ENCODE data around the gene UNC13B. TPM values are rescaled to one million over a fixed set of nuclear protein-coding genes. Genes with fewer than 3 reads are reported as not detected.

Gene UNC13B
- total and polyA plus RNA-seq, 2 experiments from 2014 or later, result 8.7 to 52.1 TPM

DNA sequence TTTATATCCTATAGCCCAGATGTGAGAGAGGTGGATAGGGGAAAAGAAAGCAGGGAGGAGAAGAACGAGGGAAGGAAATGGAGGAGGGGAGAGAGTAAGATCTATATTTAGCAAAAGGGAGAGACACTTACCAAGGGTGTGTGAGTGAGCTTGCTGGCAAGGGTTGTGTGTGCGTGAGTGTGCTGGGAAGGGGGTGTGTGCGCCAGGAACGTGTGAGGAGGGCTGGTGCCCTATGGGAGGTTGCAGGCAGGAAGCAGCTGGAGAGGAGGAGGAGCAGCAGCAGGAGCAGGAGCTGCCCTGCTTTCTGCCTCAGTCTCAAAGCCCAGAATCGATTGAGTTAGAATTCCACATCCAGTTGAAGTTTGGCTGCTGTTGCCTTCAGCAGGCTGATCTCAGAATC is 179.8 kb downstream of the UNC13B start:
- Histone ChIP-seq H3K4me1 (ENCODE audit: insufficient read depth) (peaks cover 10% of the 10 kb centered on the region), H3K27ac (ENCODE audit: low read depth) (no peak overlapping the region), H3K9me2 (ENCODE audit: insufficient read depth) (no peaks in the 10 kb centered on the region), H3K27me3 (ENCODE audit: insufficient read depth) (no peaks in the 10 kb centered on the region), H3F3A (replicated peaks; ENCODE audit: low read depth) (no peaks in the 10 kb centered on the region), H4K20me1 (replicated peaks; ENCODE audit: insufficient read depth) (peaks cover 7% of the 10 kb centered on the region), H3K4me2 (no peak overlapping the region), H3K36me3 (ENCODE audit: insufficient read depth) (no peaks in the 10 kb centered on the region), H3K79me2 (replicated peaks; ENCODE audit: insufficient read depth) (no peaks in the 10 kb centered on the region), H2AFZ (no peak overlapping the region), H3K4me3 (no peak overlapping the region)
- no peaks in the 10 kb centered on the region for H3K9me3 Mint-ChIP-seq
- peak; percentile 41 for DNase-seq (ENCODE audit: low spot score)
- no peak overlapping the region for H3K4me3 Mint-ChIP-seq
- H3K27ac Mint-ChIP-seq, result peak overlapping the region; percentile 69
- ATAC-seq, result peak; percentile 90
- H3K4me1 Mint-ChIP-seq, result peaks cover 21% of the 10 kb centered on the region; the same call in 2 of the 3 replicates
- peaks cover 2% of the 10 kb centered on the region for H3K27me3 Mint-ChIP-seq (ENCODE audit: insufficient read depth, low read depth, poor library complexity)
- no peaks in the 10 kb centered on the region for H3K36me3 Mint-ChIP-seq (ENCODE audit: low read depth)
- TF ChIP-seq EZH2phosphoT487 (IDR thresholded peaks at IDR 0.05; ENCODE audit: unreplicated experiment) (no peak), JUNB (IDR thresholded peaks at IDR 0.05; ENCODE audit: unreplicated experiment) (no peak), REST (IDR thresholded peaks at IDR 0.05; ENCODE audit: unreplicated experiment) (no peak), CREB1 (CRISPR knock-in tag; IDR thresholded peaks at IDR 0.05; ENCODE audit: low read depth) (no peak), ZNF331 (CRISPR knock-in tag; IDR thresholded peaks at IDR 0.05; ENCODE audit: low read depth) (no peak), EZH2 (IDR thresholded peaks at IDR 0.05; ENCODE audit: low read depth, unreplicated experiment) (no peak)
- TF ChIP-seq, protein P1, sequence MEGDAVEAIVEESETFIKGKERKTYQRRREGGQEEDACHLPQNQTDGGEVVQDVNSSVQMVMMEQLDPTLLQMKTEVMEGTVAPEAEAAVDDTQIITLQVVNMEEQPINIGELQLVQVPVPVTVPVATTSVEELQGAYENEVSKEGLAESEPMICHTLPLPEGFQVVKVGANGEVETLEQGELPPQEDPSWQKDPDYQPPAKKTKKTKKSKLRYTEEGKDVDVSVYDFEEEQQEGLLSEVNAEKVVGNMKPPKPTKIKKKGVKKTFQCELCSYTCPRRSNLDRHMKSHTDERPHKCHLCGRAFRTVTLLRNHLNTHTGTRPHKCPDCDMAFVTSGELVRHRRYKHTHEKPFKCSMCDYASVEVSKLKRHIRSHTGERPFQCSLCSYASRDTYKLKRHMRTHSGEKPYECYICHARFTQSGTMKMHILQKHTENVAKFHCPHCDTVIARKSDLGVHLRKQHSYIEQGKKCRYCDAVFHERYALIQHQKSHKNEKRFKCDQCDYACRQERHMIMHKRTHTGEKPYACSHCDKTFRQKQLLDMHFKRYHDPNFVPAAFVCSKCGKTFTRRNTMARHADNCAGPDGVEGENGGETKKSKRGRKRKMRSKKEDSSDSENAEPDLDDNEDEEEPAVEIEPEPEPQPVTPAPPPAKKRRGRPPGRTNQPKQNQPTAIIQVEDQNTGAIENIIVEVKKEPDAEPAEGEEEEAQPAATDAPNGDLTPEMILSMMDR (conservative IDR thresholded peaks at IDR 0.05; ENCODE audit: low read depth in 2 of 2), result no peak

GRCh38 chr9:35342221-35342958 is 180.6 kb downstream of the UNC13B start:
- H3K79me2 ChIP-seq (replicated peaks; ENCODE audit: insufficient read depth), result no peaks in the 10 kb centered on the region
- peaks cover 2% of the 10 kb centered on the region for H3K27me3 Mint-ChIP-seq (ENCODE audit: insufficient read depth, low read depth, poor library complexity)
- H3K4me3 ChIP-seq, result no peak overlapping the region
- H3K9me3 Mint-ChIP-seq, result no peaks in the 10 kb centered on the region
- no peak overlapping the region for H3K4me2 ChIP-seq
- TF ChIP-seq, protein P1 (conservative IDR thresholded peaks at IDR 0.05; ENCODE audit: low read depth in 2 of 2), result no peak
- TF ChIP-seq, protein P2, sequence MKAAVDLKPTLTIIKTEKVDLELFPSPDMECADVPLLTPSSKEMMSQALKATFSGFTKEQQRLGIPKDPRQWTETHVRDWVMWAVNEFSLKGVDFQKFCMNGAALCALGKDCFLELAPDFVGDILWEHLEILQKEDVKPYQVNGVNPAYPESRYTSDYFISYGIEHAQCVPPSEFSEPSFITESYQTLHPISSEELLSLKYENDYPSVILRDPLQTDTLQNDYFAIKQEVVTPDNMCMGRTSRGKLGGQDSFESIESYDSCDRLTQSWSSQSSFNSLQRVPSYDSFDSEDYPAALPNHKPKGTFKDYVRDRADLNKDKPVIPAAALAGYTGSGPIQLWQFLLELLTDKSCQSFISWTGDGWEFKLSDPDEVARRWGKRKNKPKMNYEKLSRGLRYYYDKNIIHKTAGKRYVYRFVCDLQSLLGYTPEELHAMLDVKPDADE (IDR thresholded peaks at IDR 0.05), result no peak
- no peak for TF ChIP-seq NANOG (IDR thresholded peaks at IDR 0.05; ENCODE audit: borderline replicate concordance)
- no peak for TF ChIP-seq EZH2 (IDR thresholded peaks at IDR 0.05; ENCODE audit: low read depth, unreplicated experiment)
- TF ChIP-seq POLR2AphosphoS5 (IDR thresholded peaks at IDR 0.05; ENCODE audit: low read depth), result no peak
- H3K4me1 ChIP-seq (ENCODE audit: insufficient read depth), result peaks cover 10% of the 10 kb centered on the region
- no peak overlapping the region for H3K27ac ChIP-seq (ENCODE audit: low read depth)
- no peaks in the 10 kb centered on the region for H3F3A ChIP-seq (replicated peaks; ENCODE audit: low read depth)
- H2AFZ ChIP-seq, result no peak overlapping the region
- H3K36me3 ChIP-seq (ENCODE audit: insufficient read depth), result no peaks in the 10 kb centered on the region
- H3K4me3 Mint-ChIP-seq, result no peak overlapping the region
- peaks cover 7% of the 10 kb centered on the region for H4K20me1 ChIP-seq (replicated peaks; ENCODE audit: insufficient read depth)
- no peaks in the 10 kb centered on the region for H3K27me3 ChIP-seq (ENCODE audit: insufficient read depth)
- peak overlapping the region; percentile 69; the same call in 1 of the 2 replicates for H3K27ac Mint-ChIP-seq
- H3K36me3 Mint-ChIP-seq (ENCODE audit: low read depth), result no peaks in the 10 kb centered on the region
- H3K9me2 ChIP-seq (ENCODE audit: insufficient read depth), result no peaks in the 10 kb centered on the region
- peaks cover 21% of the 10 kb centered on the region; the same call in 2 of the 3 replicates for H3K4me1 Mint-ChIP-seq
- ATAC-seq, result no peak
- no peak for DNase-seq (ENCODE audit: low spot score)
